Fibroblast of lung (primary cell): Measurements from ENCODE around the gene RHOB. TPM values are rescaled to one million over a fixed set of nuclear protein-coding genes. Genes with fewer than 3 reads are reported as not detected.

Experiments used
- DNase-seq, 2 donors: peaks; one replicate each; pipeline versions ENCODE4 v3.0.0 to v3.0.0-alpha.2; 2010; ENCODE audit warnings: low read depth in 2 of 2
- H2AFZ ChIP-seq: 2 replicates; pipeline ENCODE4 v1.5.1; 2012; ENCODE audit warnings: low read length, control low read depth, inconsistent platforms
- H3K27ac ChIP-seq: 2 replicates; pipeline ENCODE4 v1.5.1; 2011; ENCODE audit warnings: low read length, control low read depth; ENCODE audit not compliant: insufficient read depth
- H3K27me3 ChIP-seq: 2 replicates; pipeline ENCODE4 v1.5.1; 2011; ENCODE audit warnings: mild to moderate bottlenecking, low read length; ENCODE audit not compliant: control insufficient read depth, insufficient read depth
- H3K36me3 ChIP-seq: 2 replicates; pipeline ENCODE4 v1.5.1; 2011; ENCODE audit warnings: low read length; ENCODE audit not compliant: control insufficient read depth, insufficient read depth
- H3K4me1 ChIP-seq: 2 replicates; pipeline ENCODE4 v1.5.1; 2011; ENCODE audit warnings: low read length; ENCODE audit not compliant: control insufficient read depth, insufficient read depth; ENCODE audit errors: extremely low read depth
- H3K4me2 ChIP-seq: 2 replicates; pipeline ENCODE4 v1.5.1; 2011; ENCODE audit warnings: low read length, control low read depth; ENCODE audit not compliant: insufficient read depth; ENCODE audit errors: extremely low read depth
- H3K4me3 ChIP-seq, 4 experiments: fragments of 200-600 bp in 1 of 4; sonication (generic) in 1 of 4; replicated peaks in 1 of 4; 2 replicates each; pipeline ENCODE4 v1.5.1; 2011 to 2016; ENCODE audit warnings: low read length in 4 of 4, low read depth in 3 of 4, mild to moderate bottlenecking in 3 of 4, control low read depth in 2 of 4, inconsistent platforms in 1 of 4, mixed read lengths in 1 of 4; ENCODE audit not compliant: insufficient read depth in 1 of 4; ENCODE audit errors: control extremely low read depth in 1 of 4
- H3K79me2 ChIP-seq: 2 replicates; pipeline ENCODE4 v1.5.1; 2012; ENCODE audit warnings: mild to moderate bottlenecking, low read length, inconsistent platforms; ENCODE audit not compliant: control insufficient read depth, insufficient read depth
- H3K9ac ChIP-seq: 2 replicates; pipeline ENCODE4 v1.5.1; 2011; ENCODE audit warnings: mild to moderate bottlenecking, low read length, control low read depth; ENCODE audit not compliant: insufficient read depth
- H3K9me3 ChIP-seq: 2 replicates; pipeline ENCODE4 v1.5.1; 2012; ENCODE audit warnings: low read depth, low read length; ENCODE audit not compliant: control insufficient read depth, insufficient read depth
- H4K20me1 ChIP-seq: 2 replicates; pipeline ENCODE4 v1.5.1; 2011; ENCODE audit warnings: low read length; ENCODE audit not compliant: control insufficient read depth, insufficient read depth; ENCODE audit errors: extremely low read depth
- CTCF ChIP-seq, 2 donors: IDR thresholded peaks in 1 of 2; conservative IDR thresholded peaks in 1 of 2; 1 replicate in 1 of 2; 2 replicates in 1 of 2; pipeline ENCODE4 v1.5.1; 2011 to 2012; ENCODE audit warnings: low read length in 2 of 2, control low read depth in 1 of 2, inconsistent platforms in 1 of 2, low read depth in 1 of 2, mild to moderate bottlenecking in 1 of 2
- EZH2 ChIP-seq: IDR thresholded peaks from 2 replicates; pipeline ENCODE4 v1.5.1; 2012; ENCODE audit warnings: low read length, control low read depth, mild to moderate bottlenecking; ENCODE audit errors: missing control alignments
- polyA plus RNA-seq, 2 donors: library from polyadenylated mRNA; depleted of rRNA in 1 of 2; stranded (reverse) in 1 of 2; unstranded in 1 of 2; fragments of >200 nt; gene quantifications; 2 replicates each; pipeline ENCODE4 v1.2.1, GENCODE V29; 2011 to 2012; ENCODE audit warnings: missing spikeins in 1 of 2
- total RNA-seq: library from RNA; depleted of rRNA; stranded (reverse); fragments of >200 nt; gene quantifications from 2 replicates; pipeline ENCODE4 v1.2.1, GENCODE V29; 2014

RHOB gene
- total and polyA plus RNA-seq, 2 donors (not counting 1 experiment from before 2014, with no cell fraction given) = 113 to 171 TPM

GRCh38 chr2:20449501-20450200 lies 2.8 kb downstream of the RHOB start:
- no peak for TF ChIP-seq EZH2
- Histone ChIP-seq H3K27me3 (no peaks in the 10 kb centered on the region), H4K20me1 (peaks cover 6% of the 10 kb centered on the region), H2AFZ (no peak overlapping the region), H3K4me2 (peak overlapping the region; percentile 86), H3K36me3 (peaks cover 6% of the 10 kb centered on the region), H3K9ac (no peak overlapping the region), H3K27ac (peak overlapping the region; percentile 29), H3K4me1 (peaks cover 17% of the 10 kb centered on the region), H3K4me3 (peak overlapping the region; percentile 71 to 91 (median 76)), H3K79me2 (peaks cover 26% of the 10 kb centered on the region), H3K9me3 (no peaks in the 10 kb centered on the region)
- peak; percentile 30 to 56 for DNase-seq

- Histone ChIP-seq H3K79me2 (peaks cover 26% of the 10 kb centered on the region), H2AFZ (no peak overlapping the region), H4K20me1 (peaks cover 6% of the 10 kb centered on the region), H3K27ac (peak overlapping the region; percentile 29), H3K9ac (no peak overlapping the region), H3K36me3 (peaks cover 6% of the 10 kb centered on the region), H3K27me3 (no peaks in the 10 kb centered on the region), H3K4me3 (peak overlapping the region in 2 of 4 experiments; percentile 74 to 91), H3K9me3 (no peaks in the 10 kb centered on the region), H3K4me2 (peak overlapping the region; percentile 86), H3K4me1 (peaks cover 16% of the 10 kb centered on the region)
- peak; percentile 76 to 98 for DNase-seq
- TF ChIP-seq CTCF (conservative IDR thresholded peaks at IDR 0.05 in 1 of 2, IDR thresholded peaks at IDR 0.05 in 1 of 2; ENCODE audit: low read depth in 1 of 2, low read length in 2 of 2) (no peak), EZH2 (no peak)
Measured at GRCh38 chr2:20450201-20450999, 3.5 kb downstream of the RHOB start.

- H2AFZ ChIP-seq = no peak overlapping the region
- H3K9ac ChIP-seq = no peak overlapping the region
- DNase-seq = no peak
- peaks cover 6% of the 10 kb centered on the region for H4K20me1 ChIP-seq
- H3K9me3 ChIP-seq = no peaks in the 10 kb centered on the region
- H3K4me3 ChIP-seq = no peak overlapping the region
- no peak overlapping the region for H3K4me2 ChIP-seq
- no peaks in the 10 kb centered on the region for H3K27me3 ChIP-seq
- peaks cover 16% of the 10 kb centered on the region for H3K4me1 ChIP-seq
- H3K27ac ChIP-seq = no peak overlapping the region
- peaks cover 26% of the 10 kb centered on the region for H3K79me2 ChIP-seq
- TF ChIP-seq EZH2 (no peak), CTCF (conservative IDR thresholded peaks at IDR 0.05 in 1 of 2, IDR thresholded peaks at IDR 0.05 in 1 of 2; ENCODE audit: low read depth in 1 of 2, low read length in 2 of 2) (no peak)
- peaks cover 6% of the 10 kb centered on the region for H3K36me3 ChIP-seq
Measured at GRCh38 chr2:20451000-20451290, 4.1 kb downstream of the RHOB start.
